ENCODE measurements around the gene SSH2. TPM values are rescaled to one million over a fixed set of nuclear protein-coding genes. Genes with fewer than 3 reads are reported as not detected.

The SSH2 gene
- total RNA-seq, 1 experiment from 2014 or later = 22.9 TPM

GRCh38 chr17:29610395-29610794 lies 319.6 kb downstream of the SSH2 start:
- Mint-ChIP-seq H3K36me3 (ENCODE audit: insufficient read depth, unreplicated experiment) (peaks cover 5% of the 10 kb centered on the region), H3K4me3 (ENCODE audit: low read depth, unreplicated experiment) (no peak overlapping the region), H3K27ac (ENCODE audit: unreplicated experiment) (no peak overlapping the region), H3K9me3 (ENCODE audit: low read depth, unreplicated experiment) (no peaks in the 10 kb centered on the region), H3K4me1 (ENCODE audit: low read depth, unreplicated experiment) (peaks cover 7% of the 10 kb centered on the region), H3K27me3 (ENCODE audit: unreplicated experiment) (peaks cover 4% of the 10 kb centered on the region)
- no TSS peak for BruUV-seq (replicated peaks)
- no peak for DNase-seq
- intact Hi-C loops (cut with micrococcal nuclease; ENCODE audit: unreplicated experiment) = no loop called here
- CTCF ChIA-PET = no interaction called here
- no peak for TF ChIP-seq CTCF (IDR thresholded peaks at IDR 0.05; ENCODE audit: unreplicated experiment)

- Mint-ChIP-seq H3K27ac (ENCODE audit: unreplicated experiment) (no peak overlapping the region), H3K27me3 (ENCODE audit: unreplicated experiment) (no peaks in the 10 kb centered on the region), H3K9me3 (ENCODE audit: low read depth, unreplicated experiment) (no peaks in the 10 kb centered on the region), H3K4me3 (ENCODE audit: low read depth, unreplicated experiment) (no peak overlapping the region), H3K36me3 (ENCODE audit: insufficient read depth, unreplicated experiment) (no peaks in the 10 kb centered on the region), H3K4me1 (ENCODE audit: low read depth, unreplicated experiment) (no peaks in the 10 kb centered on the region)
- no peak for TF ChIP-seq CTCF (IDR thresholded peaks at IDR 0.05; ENCODE audit: unreplicated experiment)
- no peak for DNase-seq
- CTCF ChIA-PET = interaction anchor here (1.9 kb wide), 1 partner anchor 8 kb away, joined by 5 read pairs; no protein-coding TSS in a partner anchor
- no TSS peak for BruUV-seq (replicated peaks)
- intact Hi-C loops (cut with micrococcal nuclease; ENCODE audit: unreplicated experiment) = no loop called here
Observed at GRCh38 chr17:29608986-29609385, 321.0 kb downstream of the SSH2 start.

GRCh38 chr17:29607557-29608195 lies 322.4 kb downstream of the SSH2 start:
- intact Hi-C loops (cut with micrococcal nuclease; ENCODE audit: unreplicated experiment) = no loop called here
- Mint-ChIP-seq H3K27me3 (ENCODE audit: unreplicated experiment) (no peaks in the 10 kb centered on the region), H3K4me3 (ENCODE audit: low read depth, unreplicated experiment) (no peak overlapping the region), H3K4me1 (ENCODE audit: low read depth, unreplicated experiment) (no peaks in the 10 kb centered on the region), H3K27ac (ENCODE audit: unreplicated experiment) (no peak overlapping the region), H3K36me3 (ENCODE audit: insufficient read depth, unreplicated experiment) (no peaks in the 10 kb centered on the region), H3K9me3 (ENCODE audit: low read depth, unreplicated experiment) (no peaks in the 10 kb centered on the region)
- TF ChIP-seq CTCF (IDR thresholded peaks at IDR 0.05; ENCODE audit: unreplicated experiment) = no peak
- CTCF ChIA-PET = interaction anchor here (1.9 kb wide), 1 partner anchor 10 kb away, joined by 5 read pairs; no protein-coding TSS in a partner anchor
- DNase-seq = no peak
- no TSS peak for BruUV-seq (replicated peaks)

GRCh38 chr17:29603109-29603674 lies 326.8 kb downstream of the SSH2 start:
- DNase-seq = no peak
- BruUV-seq (replicated peaks) = no TSS peak
- H3K27ac Mint-ChIP-seq (ENCODE audit: unreplicated experiment) = no peak overlapping the region
- H3K9me3 Mint-ChIP-seq (ENCODE audit: low read depth, unreplicated experiment) = no peaks in the 10 kb centered on the region
- intact Hi-C loops (cut with micrococcal nuclease; ENCODE audit: unreplicated experiment) = no loop called here
- CTCF ChIA-PET = interaction anchor here (1.3 kb wide), 1 partner anchor 14 kb away, joined by 4 read pairs; no protein-coding TSS in a partner anchor
- H3K36me3 Mint-ChIP-seq (ENCODE audit: insufficient read depth, unreplicated experiment) = no peaks in the 10 kb centered on the region
- no peak overlapping the region for H3K4me3 Mint-ChIP-seq (ENCODE audit: low read depth, unreplicated experiment)
- H3K4me1 Mint-ChIP-seq (ENCODE audit: low read depth, unreplicated experiment) = no peaks in the 10 kb centered on the region
- H3K27me3 Mint-ChIP-seq (ENCODE audit: unreplicated experiment) = no peaks in the 10 kb centered on the region
- no peak for TF ChIP-seq CTCF (IDR thresholded peaks at IDR 0.05; ENCODE audit: unreplicated experiment)

Measured in Calu3 (cell line).